IMR-90 (cell line): ENCODE results near the gene KCNMA1. TPM values are rescaled to one million over a fixed set of nuclear protein-coding genes. Genes with fewer than 3 reads are reported as not detected.

Experiments
- ATAC-seq: fragments of 200-7000 bp; cut with Tn5 transposase; 2 replicates; pipeline ENCODE4 v1.9.1; 2020; ENCODE audit warnings: low read depth, mild to moderate bottlenecking, moderate library complexity
- BruUV-seq: library from RNA; stranded (reverse); fragments of 400-500 nt; replicated peaks from 2 replicates; lab custom pipeline; 2021; lab: Mats Ljungman, UMichigan
- CTCF ChIA-PET: fragments of 300-600 bp; formaldehyde crosslinking; extraction: SDS; loops from one replicate; lab custom pipeline; 2021; ENCODE audit warnings: antibody characterized with exemption; lab: Yijun Ruan, JAX
- POLR2A ChIA-PET: fragments of 300-600 bp; sonication (Branson Sonifier 250); formaldehyde crosslinking; loops from one replicate; lab custom pipeline; 2022; ENCODE audit warnings: antibody characterized with exemption; ENCODE audit not compliant: unreplicated experiment; lab: Charles Lee
- DNase-seq: peaks from one replicate; pipeline ENCODE4 v3.0.0; 2013
- H2AFZ ChIP-seq: replicated peaks from 2 replicates; pipeline ENCODE3; 2013; ENCODE audit warnings: low read length, mild to moderate bottlenecking; ENCODE audit not compliant: poor library complexity
- H2AK5ac ChIP-seq: 2 replicates; pipeline ENCODE4 v1.6.1; 2013; ENCODE audit warnings: low read depth, low read length, inconsistent platforms
- H2AK9ac ChIP-seq: replicated peaks from 2 replicates; pipeline ENCODE3; 2013; ENCODE audit warnings: mild to moderate bottlenecking, low read depth, low read length, moderate library complexity; ENCODE audit not compliant: poor library complexity
- H2BK120ac ChIP-seq: 2 replicates; pipeline ENCODE4 v1.6.1; 2013; ENCODE audit warnings: low read depth, low read length, inconsistent platforms
- H2BK15ac ChIP-seq: 3 replicates; pipeline ENCODE4 v1.6.1; 2013; ENCODE audit warnings: low read depth, low read length, inconsistent platforms
- H2BK20ac ChIP-seq: 2 replicates; pipeline ENCODE4 v1.6.1; 2013; ENCODE audit warnings: low read depth, mild to moderate bottlenecking, inconsistent platforms, low read length, moderate library complexity
- H2BK5ac ChIP-seq: 2 replicates; pipeline ENCODE4 v1.6.1; 2013; ENCODE audit warnings: mild to moderate bottlenecking, low read depth, low read length, inconsistent platforms; ENCODE audit not compliant: poor library complexity, severe bottlenecking
- H3K14ac ChIP-seq: replicated peaks from 2 replicates; pipeline ENCODE4 v1.6.1; 2013; ENCODE audit warnings: low read depth, low read length, inconsistent platforms
- H3K18ac ChIP-seq: 2 replicates; pipeline ENCODE4 v1.6.1; 2013; ENCODE audit warnings: low read depth, low read length, control low read depth
- H3K23ac ChIP-seq: 2 replicates; pipeline ENCODE4 v1.6.1; 2013; ENCODE audit warnings: low read depth, low read length, inconsistent platforms
- H3K27ac ChIP-seq: 2 replicates; pipeline ENCODE4 v1.5.1; 2013; ENCODE audit warnings: mild to moderate bottlenecking, control low read depth, low read length; ENCODE audit not compliant: insufficient read depth
- H3K27me3 ChIP-seq: 2 replicates; pipeline ENCODE4 v1.6.1; 2013; ENCODE audit warnings: low read length; ENCODE audit not compliant: control insufficient read depth, insufficient read depth
- H3K36me3 ChIP-seq: 2 replicates; pipeline ENCODE4 v1.6.1; 2013; ENCODE audit warnings: low read length, mixed read lengths; ENCODE audit not compliant: control insufficient read depth, insufficient read depth
- H3K4ac ChIP-seq: 2 replicates; pipeline ENCODE4 v1.6.1; 2013; ENCODE audit warnings: low read depth, low read length, inconsistent platforms
- H3K4me1 ChIP-seq: 2 replicates; pipeline ENCODE4 v1.6.1; 2013; ENCODE audit warnings: low read length, mixed read lengths; ENCODE audit not compliant: control insufficient read depth, insufficient read depth
- H3K4me2 ChIP-seq: 2 replicates; pipeline ENCODE4 v1.6.1; 2013; ENCODE audit warnings: low read depth, mild to moderate bottlenecking, control low read depth, low read length, moderate library complexity
- H3K4me3 ChIP-seq: 2 replicates; pipeline ENCODE4 v1.5.1; 2013; ENCODE audit warnings: low read depth, mild to moderate bottlenecking, control low read depth, low read length, moderate library complexity; ENCODE audit not compliant: insufficient read depth
- H3K56ac ChIP-seq: 2 replicates; pipeline ENCODE4 v1.6.1; 2013; ENCODE audit warnings: low read length, inconsistent platforms; ENCODE audit not compliant: insufficient read depth; ENCODE audit errors: extremely low read depth
- H3K79me1 ChIP-seq, 2 experiments: 2 replicates each; pipeline ENCODE4 v1.6.1; 2013; ENCODE audit warnings: low read length in 2 of 2, inconsistent platforms in 1 of 2, low read depth in 1 of 2
- H3K9ac ChIP-seq: 2 replicates; pipeline ENCODE4 v1.6.1; 2013; ENCODE audit warnings: low read depth, low read length, control low read depth
- H3K9me1 ChIP-seq: 2 replicates; pipeline ENCODE4 v1.6.1; 2013; ENCODE audit warnings: low read length, inconsistent platforms; ENCODE audit not compliant: insufficient read depth
- H3K9me3 ChIP-seq: 2 replicates; pipeline ENCODE4 v1.6.1; 2013; ENCODE audit warnings: low read length; ENCODE audit not compliant: control insufficient read depth, insufficient read depth
- H4K20me1 ChIP-seq: 2 replicates; pipeline ENCODE4 v1.6.1; 2013; ENCODE audit warnings: low read length, inconsistent platforms; ENCODE audit not compliant: insufficient read depth
- H4K5ac ChIP-seq: 2 replicates; pipeline ENCODE4 v1.6.1; 2013; ENCODE audit warnings: mild to moderate bottlenecking, low read depth, low read length, control low read depth
- H4K8ac ChIP-seq, 2 experiments: 2 replicates each; pipeline ENCODE4 v1.6.1; 2013; ENCODE audit warnings: low read depth in 2 of 2, low read length in 2 of 2, control low read depth in 1 of 2, inconsistent platforms in 1 of 2
- H4K91ac ChIP-seq: 2 replicates; pipeline ENCODE4 v1.6.1; 2013; ENCODE audit warnings: low read depth, low read length, inconsistent platforms; ENCODE audit not compliant: insufficient read depth
- POLR2A ChIP-seq: IDR thresholded peaks from 2 replicates; pipeline ENCODE4 v1.6.1; 2012; ENCODE audit warnings: mild to moderate bottlenecking, low read depth, low read length
- WGBS, 2 experiments: methylation state at CpG; one replicate each; pipeline versions ENCODE4 v1.1.5 to v1.1.7; 2013; ENCODE audit warnings: missing lambda C conversion rate in 2 of 2; ENCODE audit not compliant: insufficient read length in 1 of 2; ENCODE audit errors: extremely low coverage in 2 of 2; 5-methylcytosine and 5-hydroxymethylcytosine counted together
- dilution Hi-C: fragments of 300-500 bp; cut with HindIII; formaldehyde crosslinking; loops from one replicate; pipeline ENCODE4 v1.14.3; 2018; ENCODE audit warnings: low sequenced_read_pairs; ENCODE audit not compliant: unreplicated experiment
- in situ Hi-C: fragments of 300-500 bp; cut with MboI; formaldehyde crosslinking; loops from 3 replicates; pipeline ENCODE4 v1.14.3; 2019; ENCODE audit warnings: low sequenced_read_pairs, inconsistent platforms, mixed read lengths
- intact Hi-C: fragments of 100-400 bp; cut with micrococcal nuclease; formaldehyde crosslinking; loops from 2 replicates; pipeline ENCODE4 v1.10.0; 2022
- polyA plus RNA-seq, 3 experiments: library from polyadenylated mRNA; depleted of rRNA; stranded (reverse); fragments of >200 nt; gene quantifications; 2 replicates each; pipeline ENCODE4 v1.2.3, GENCODE V29; 2012; ENCODE audit warnings: low replicate concordance in 1 of 3
- total RNA-seq: library from RNA; depleted of rRNA; stranded (reverse); fragments of >200 nt; gene quantifications from 2 replicates; pipeline ENCODE4 v1.2.3, GENCODE V29; 2012

The KCNMA1 gene
- total and polyA plus RNA-seq, 2 of the 4 experiments (the other 2 are of a cell fraction): 25.6 to 29.6 TPM

GRCh38 chr10:76885816-76886215, 751.8 kb downstream of the KCNMA1 start:
- DNase-seq (no peak), ATAC-seq (no peak)
- H2AK9ac ChIP-seq: no peak overlapping the region
- dilution Hi-C loops (no loop called here), in situ Hi-C loops (no loop called here), intact Hi-C loops (no loop called here)
- no peak overlapping the region for H3K4me3 ChIP-seq
- CTCF ChIA-PET: no interaction called here
- H3K4me2 ChIP-seq: no peak overlapping the region
- no peaks in the 10 kb centered on the region for H4K20me1 ChIP-seq
- POLR2A ChIA-PET: no interaction called here
- H3K9me3 ChIP-seq: no peaks in the 10 kb centered on the region
- no peak overlapping the region for H2BK5ac ChIP-seq
- no peak overlapping the region for H4K91ac ChIP-seq
- H3K4me1 ChIP-seq: no peaks in the 10 kb centered on the region
- no peak overlapping the region for H3K23ac ChIP-seq
- peaks cover 3% of the 10 kb centered on the region; the same call in 1 of the 2 replicates for H3K27me3 ChIP-seq
- no peaks in the 10 kb centered on the region for H3K9me1 ChIP-seq
- H3K9ac ChIP-seq: no peak overlapping the region
- H2BK15ac ChIP-seq: no peak overlapping the region
- no peak overlapping the region for H3K4ac ChIP-seq
- no peaks in the 10 kb centered on the region for H3K79me1 ChIP-seq
- no peak for TF ChIP-seq POLR2A
- WGBS, 2 experiments: no CpG with 5 or more reads among the region's 4 CpGs
- no peak overlapping the region for H2AFZ ChIP-seq
- H4K5ac ChIP-seq: no peak overlapping the region
- no peak overlapping the region for H2AK5ac ChIP-seq
- H3K14ac ChIP-seq: no peak overlapping the region
- H3K56ac ChIP-seq: no peak overlapping the region
- no peaks in the 10 kb centered on the region for H3K36me3 ChIP-seq
- no peak overlapping the region for H4K8ac ChIP-seq
- TSS peak; percentile 74 for BruUV-seq
- H2BK20ac ChIP-seq: no peak overlapping the region
- no peak overlapping the region for H2BK120ac ChIP-seq
- no peak overlapping the region for H3K27ac ChIP-seq
- no peak overlapping the region for H3K18ac ChIP-seq
